Smooth muscle cell (in vitro differentiated cells): ENCODE results near the gene OST4. TPM values are rescaled to one million over a fixed set of nuclear protein-coding genes. Genes with fewer than 3 reads are reported as not detected.

Experiments
- DNase-seq: peaks from one replicate; lab custom pipeline; 2025; ENCODE audit not compliant: unreplicated experiment; lab: John Stamatoyannopoulos, UW
- H2AFZ ChIP-seq: fragments of 200-600 bp; sonication (generic); 2 replicates; pipeline ENCODE4 v1.6.0; 2016; ENCODE audit warnings: antibody characterized with exemption, low read depth, mild to moderate bottlenecking
- H3F3A ChIP-seq: fragments of 200-600 bp; sonication (generic); 2 replicates; pipeline ENCODE4 v1.6.0; 2017; ENCODE audit warnings: antibody characterized with exemption, low read depth
- H3K27ac ChIP-seq: fragments of 200-600 bp; sonication (generic); 2 replicates; pipeline ENCODE4 v1.5.1; 2016; ENCODE audit warnings: low read depth, mild to moderate bottlenecking
- H3K27me3 ChIP-seq: fragments of 200-600 bp; sonication (generic); 2 replicates; pipeline ENCODE4 v1.6.1; 2016; ENCODE audit warnings: low read depth, mild to moderate bottlenecking
- H3K36me3 ChIP-seq: fragments of 200-600 bp; sonication (generic); 2 replicates; pipeline ENCODE4 v1.5.1; 2016; ENCODE audit warnings: low read depth
- H3K4me1 ChIP-seq: fragments of 200-600 bp; sonication (generic); 2 replicates; pipeline ENCODE4 v1.5.1; 2016; ENCODE audit warnings: low read depth
- H3K4me2 ChIP-seq: fragments of 200-600 bp; sonication (generic); 2 replicates; pipeline ENCODE4 v1.6.0; 2016; ENCODE audit warnings: mild to moderate bottlenecking
- H3K4me3 ChIP-seq: fragments of 200-600 bp; sonication (generic); 2 replicates; pipeline ENCODE4 v1.5.1; 2016; ENCODE audit warnings: mild to moderate bottlenecking
- H3K79me2 ChIP-seq: fragments of 200-600 bp; sonication (generic); 2 replicates; pipeline ENCODE4 v1.6.0; 2016; ENCODE audit warnings: low read depth, mild to moderate bottlenecking
- H3K9ac ChIP-seq: fragments of 200-600 bp; sonication (generic); 2 replicates; pipeline ENCODE4 v1.6.0; 2016; ENCODE audit warnings: low read depth
- H3K9me3 ChIP-seq: fragments of 200-600 bp; sonication (generic); replicated peaks from 2 replicates; pipeline ENCODE4 v1.5.1; 2016; ENCODE audit warnings: low read depth
- H4K20me1 ChIP-seq: fragments of 200-600 bp; sonication (generic); 2 replicates; pipeline ENCODE4 v1.6.0; 2016; ENCODE audit warnings: low read depth
- WGBS: methylation state at CpG from one replicate; pipeline ENCODE4 v1.1.7; 2016; ENCODE audit warnings: low lambda C conversion rate; 5-methylcytosine and 5-hydroxymethylcytosine counted together
- polyA plus RNA-seq: library from polyadenylated mRNA; unstranded; fragments of >200 nt; fragmentation: Nextera tagmentation; extraction: Ambion mirVana; gene quantifications from 2 replicates; pipeline ENCODE4 v1.2.1, GENCODE V29; 2016
- total RNA-seq: library from RNA; depleted of rRNA; stranded (reverse); fragments of >200 nt; gene quantifications from 2 replicates; pipeline ENCODE4 v1.2.3, GENCODE V29; 2014
- TF ChIP-seq, protein P1 (sequence below): fragments of 200-600 bp; sonication (generic); IDR thresholded peaks from 2 replicates; pipeline ENCODE4 v1.5.1; 2017; ENCODE audit warnings: borderline replicate concordance, mild to moderate bottlenecking, antibody characterized with exemption; ENCODE audit not compliant: insufficient read depth, poor library complexity, severe bottlenecking

The OST4 gene
- total and polyA plus RNA-seq, 2 experiments from 2014 or later, result 848 to 1,292 TPM

DNA sequence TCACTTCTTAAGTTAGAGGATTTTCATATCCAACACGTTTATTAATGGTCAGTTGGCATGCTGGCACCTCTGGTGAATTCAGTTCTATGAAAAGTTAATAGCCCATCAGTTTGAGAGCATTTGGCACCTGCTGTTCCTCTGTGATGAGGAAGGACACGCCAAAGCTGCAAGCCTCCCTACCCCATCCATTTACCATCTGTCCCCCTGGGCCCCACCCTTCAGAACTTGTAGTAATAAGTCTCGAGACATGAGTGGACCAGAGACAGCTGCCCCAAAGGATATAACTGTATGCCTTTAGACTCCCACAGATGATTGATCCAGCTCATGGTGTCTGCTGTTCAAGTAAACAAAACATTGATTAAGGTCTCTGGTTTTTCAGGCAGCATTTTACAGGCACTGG, 6.3 kb downstream of the OST4 start:
- Histone ChIP-seq H2AFZ (no peak overlapping the region), H3K36me3 (no peaks in the 10 kb centered on the region), H3F3A (peaks cover 22% of the 10 kb centered on the region), H3K9me3 (no peaks in the 10 kb centered on the region), H3K9ac (no peak overlapping the region), H3K4me1 (peaks cover 2% of the 10 kb centered on the region), H3K79me2 (peaks cover 48% of the 10 kb centered on the region), H3K4me2 (no peak overlapping the region), H3K4me3 (no peak overlapping the region), H3K27ac (peak overlapping the region; percentile 7), H3K27me3 (no peaks in the 10 kb centered on the region), H4K20me1 (peaks cover 70% of the 10 kb centered on the region)
- TF ChIP-seq, protein P1, sequence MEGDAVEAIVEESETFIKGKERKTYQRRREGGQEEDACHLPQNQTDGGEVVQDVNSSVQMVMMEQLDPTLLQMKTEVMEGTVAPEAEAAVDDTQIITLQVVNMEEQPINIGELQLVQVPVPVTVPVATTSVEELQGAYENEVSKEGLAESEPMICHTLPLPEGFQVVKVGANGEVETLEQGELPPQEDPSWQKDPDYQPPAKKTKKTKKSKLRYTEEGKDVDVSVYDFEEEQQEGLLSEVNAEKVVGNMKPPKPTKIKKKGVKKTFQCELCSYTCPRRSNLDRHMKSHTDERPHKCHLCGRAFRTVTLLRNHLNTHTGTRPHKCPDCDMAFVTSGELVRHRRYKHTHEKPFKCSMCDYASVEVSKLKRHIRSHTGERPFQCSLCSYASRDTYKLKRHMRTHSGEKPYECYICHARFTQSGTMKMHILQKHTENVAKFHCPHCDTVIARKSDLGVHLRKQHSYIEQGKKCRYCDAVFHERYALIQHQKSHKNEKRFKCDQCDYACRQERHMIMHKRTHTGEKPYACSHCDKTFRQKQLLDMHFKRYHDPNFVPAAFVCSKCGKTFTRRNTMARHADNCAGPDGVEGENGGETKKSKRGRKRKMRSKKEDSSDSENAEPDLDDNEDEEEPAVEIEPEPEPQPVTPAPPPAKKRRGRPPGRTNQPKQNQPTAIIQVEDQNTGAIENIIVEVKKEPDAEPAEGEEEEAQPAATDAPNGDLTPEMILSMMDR, result no peak
- DNase-seq, result no peak
- WGBS, result 94% methylated on average over 3 of the region's 3 CpGs

DNA sequence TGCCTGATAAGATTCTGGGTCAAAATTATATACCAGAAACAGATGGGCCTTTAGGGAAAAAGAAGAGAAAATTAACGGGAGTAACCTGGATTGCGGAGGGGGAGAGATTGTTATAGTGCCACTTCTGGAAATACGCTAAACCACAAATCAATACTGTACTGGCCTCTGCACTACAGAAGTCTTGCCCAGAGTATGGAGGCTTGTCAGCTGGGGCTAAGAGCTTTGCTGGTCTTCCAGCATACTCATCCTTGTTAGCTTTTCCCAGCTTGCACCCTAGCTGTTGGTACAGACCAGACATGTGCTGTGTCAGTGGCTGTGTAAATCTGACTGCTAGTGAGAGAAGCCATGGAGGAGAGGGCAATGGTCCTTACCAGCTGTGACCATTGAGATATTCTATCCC, 11.1 kb downstream of the OST4 start:
- peaks cover 19% of the 10 kb centered on the region for H3F3A ChIP-seq
- H3K27me3 ChIP-seq, result no peaks in the 10 kb centered on the region
- no peak overlapping the region for H3K9ac ChIP-seq
- no peak overlapping the region for H3K27ac ChIP-seq
- H3K79me2 ChIP-seq, result peaks cover 10% of the 10 kb centered on the region
- H2AFZ ChIP-seq, result no peak overlapping the region
- no peaks in the 10 kb centered on the region for H3K9me3 ChIP-seq
- DNase-seq, result no peak
- H4K20me1 ChIP-seq, result peaks cover 29% of the 10 kb centered on the region
- H3K4me1 ChIP-seq, result no peaks in the 10 kb centered on the region
- H3K4me3 ChIP-seq, result no peak overlapping the region
- H3K4me2 ChIP-seq, result no peak overlapping the region
- no peaks in the 10 kb centered on the region for H3K36me3 ChIP-seq
- 99% methylated on average over 3 of the region's 3 CpGs for WGBS
- TF ChIP-seq, protein P1, result no peak

DNA sequence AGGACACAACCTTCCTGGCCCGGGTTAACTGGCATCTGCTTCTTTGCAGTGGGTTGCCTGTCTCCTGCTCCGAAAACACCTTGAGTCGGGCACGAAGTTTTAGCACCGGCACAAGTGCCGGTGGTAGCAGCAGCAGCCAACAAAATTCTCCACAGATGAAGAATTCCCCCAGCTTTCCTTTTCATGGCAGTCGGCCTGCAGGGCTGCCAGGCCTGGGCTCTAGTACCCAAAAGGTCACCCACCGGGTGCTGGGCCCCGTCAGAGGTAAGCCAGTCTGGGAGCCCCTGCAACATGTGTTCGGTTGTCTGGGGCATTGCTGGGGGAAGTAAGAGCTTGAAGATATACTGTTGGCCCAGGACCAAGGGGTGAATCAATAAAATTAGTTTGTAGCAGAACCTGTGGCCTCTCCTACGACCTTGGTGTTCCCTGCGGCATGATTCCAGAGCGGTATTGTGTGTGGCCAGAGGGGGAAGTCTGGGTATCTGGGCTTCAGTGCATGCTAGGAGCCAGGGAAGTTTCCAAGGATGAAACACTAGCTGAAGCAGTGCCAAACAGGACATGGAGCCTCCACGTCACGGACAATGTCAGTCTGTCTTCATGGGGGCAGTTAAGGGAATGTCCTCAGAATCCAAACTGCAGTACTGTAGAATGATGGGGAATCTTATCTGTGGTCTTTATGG, 12.2 kb downstream of the OST4 start:
- TF ChIP-seq, protein P1, result no peak

DNA sequence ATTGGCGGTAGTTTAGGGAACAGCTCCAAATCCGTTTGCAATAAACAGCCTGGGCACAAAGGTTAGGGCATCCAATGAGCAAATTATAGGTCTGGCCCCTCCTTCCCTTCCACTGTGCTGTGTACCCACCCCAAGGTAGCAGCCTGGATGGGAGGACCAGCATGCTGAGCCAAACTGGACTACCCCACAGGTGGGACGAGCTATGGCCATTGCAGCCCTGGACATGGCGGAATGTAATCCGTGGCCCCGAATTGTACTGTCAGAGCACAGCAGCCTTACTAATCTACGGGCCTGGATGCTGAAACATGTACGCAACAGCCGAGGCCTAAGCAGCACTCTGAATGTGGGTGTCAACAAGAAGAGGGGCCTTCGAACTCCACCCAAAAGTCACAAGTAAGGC, 13.2 kb downstream of the OST4 start:
- TF ChIP-seq, protein P1, result no peak
- 96% methylated on average over 10 of the region's 10 CpGs for WGBS

More for the DNA sequence above, 12.2 kb downstream of the OST4 start:
- H3K4me2 ChIP-seq, result no peak overlapping the region
- H2AFZ ChIP-seq, result no peak overlapping the region
- no peaks in the 10 kb centered on the region for H3K4me1 ChIP-seq
- no peak overlapping the region for H3K9ac ChIP-seq
- no peak for DNase-seq
- H3F3A ChIP-seq, result peaks cover 17% of the 10 kb centered on the region
- no peaks in the 10 kb centered on the region for H3K9me3 ChIP-seq
- WGBS, result 93% methylated on average over 15 of the region's 15 CpGs
- no peaks in the 10 kb centered on the region for H3K36me3 ChIP-seq
- peaks cover 20% of the 10 kb centered on the region for H4K20me1 ChIP-seq
- peaks cover 7% of the 10 kb centered on the region for H3K79me2 ChIP-seq
- H3K27me3 ChIP-seq, result no peaks in the 10 kb centered on the region
- H3K27ac ChIP-seq, result no peak overlapping the region
- no peak overlapping the region for H3K4me3 ChIP-seq

More for the DNA sequence above, 13.2 kb downstream of the OST4 start:
- no peak overlapping the region for H3K4me2 ChIP-seq
- H3K4me1 ChIP-seq, result no peaks in the 10 kb centered on the region
- H3F3A ChIP-seq, result peaks cover 21% of the 10 kb centered on the region
- no peaks in the 10 kb centered on the region for H3K9me3 ChIP-seq
- H3K27me3 ChIP-seq, result no peaks in the 10 kb centered on the region
- peaks cover 14% of the 10 kb centered on the region for H4K20me1 ChIP-seq
- H3K36me3 ChIP-seq, result no peaks in the 10 kb centered on the region
- no peak for DNase-seq
- H2AFZ ChIP-seq, result no peak overlapping the region
- peaks cover 7% of the 10 kb centered on the region for H3K79me2 ChIP-seq
- H3K4me3 ChIP-seq, result no peak overlapping the region
- no peak overlapping the region for H3K9ac ChIP-seq
- no peak overlapping the region for H3K27ac ChIP-seq
